Measurements from ENCODE around the gene PVALEF.

DNA sequence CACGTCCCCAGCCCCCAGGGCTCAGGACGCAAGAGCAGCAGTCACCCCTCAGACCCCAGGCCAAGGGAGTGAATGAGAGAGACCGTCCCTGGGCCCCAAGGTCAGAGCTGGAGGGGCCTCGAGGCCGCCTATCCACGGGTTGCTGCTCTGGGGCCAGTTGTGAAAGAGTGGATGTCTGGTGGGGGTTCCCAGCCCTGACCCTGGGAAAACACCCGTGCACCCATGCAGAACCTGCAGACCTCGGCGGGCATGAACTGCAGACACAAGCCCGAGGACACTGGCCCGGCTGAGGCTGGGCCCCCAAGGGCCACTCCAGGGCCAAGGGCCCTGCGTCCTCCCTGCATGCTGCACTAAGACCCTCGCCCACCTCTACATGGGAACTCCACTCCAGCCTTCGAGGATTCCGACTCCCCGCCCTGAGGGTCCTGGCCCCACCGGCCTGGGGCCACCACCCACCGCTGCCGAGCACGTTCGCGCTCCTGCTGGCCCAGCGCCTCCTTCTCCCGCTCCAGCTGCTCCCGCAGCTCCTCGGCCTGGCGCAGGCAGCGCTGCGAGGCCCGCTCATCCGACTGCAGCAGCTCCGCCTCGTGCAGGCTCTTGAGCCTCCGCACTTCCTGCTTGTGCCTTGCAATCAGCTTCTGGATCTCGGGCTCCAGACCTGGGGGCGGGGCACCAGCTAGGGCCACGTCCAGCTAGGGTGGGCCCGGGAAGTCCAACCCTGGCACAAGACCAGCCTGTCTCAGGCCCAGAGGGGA is 28.3 kb downstream of the PVALEF start:
- TF ChIP-seq, protein P1, sequence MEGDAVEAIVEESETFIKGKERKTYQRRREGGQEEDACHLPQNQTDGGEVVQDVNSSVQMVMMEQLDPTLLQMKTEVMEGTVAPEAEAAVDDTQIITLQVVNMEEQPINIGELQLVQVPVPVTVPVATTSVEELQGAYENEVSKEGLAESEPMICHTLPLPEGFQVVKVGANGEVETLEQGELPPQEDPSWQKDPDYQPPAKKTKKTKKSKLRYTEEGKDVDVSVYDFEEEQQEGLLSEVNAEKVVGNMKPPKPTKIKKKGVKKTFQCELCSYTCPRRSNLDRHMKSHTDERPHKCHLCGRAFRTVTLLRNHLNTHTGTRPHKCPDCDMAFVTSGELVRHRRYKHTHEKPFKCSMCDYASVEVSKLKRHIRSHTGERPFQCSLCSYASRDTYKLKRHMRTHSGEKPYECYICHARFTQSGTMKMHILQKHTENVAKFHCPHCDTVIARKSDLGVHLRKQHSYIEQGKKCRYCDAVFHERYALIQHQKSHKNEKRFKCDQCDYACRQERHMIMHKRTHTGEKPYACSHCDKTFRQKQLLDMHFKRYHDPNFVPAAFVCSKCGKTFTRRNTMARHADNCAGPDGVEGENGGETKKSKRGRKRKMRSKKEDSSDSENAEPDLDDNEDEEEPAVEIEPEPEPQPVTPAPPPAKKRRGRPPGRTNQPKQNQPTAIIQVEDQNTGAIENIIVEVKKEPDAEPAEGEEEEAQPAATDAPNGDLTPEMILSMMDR (IDR thresholded peaks at IDR 0.05; ENCODE audit: insufficient read depth, low read length): no peak
- TF ChIP-seq POLR2AphosphoS5 (IDR thresholded peaks at IDR 0.05; ENCODE audit: low read depth): no peak
- TF ChIP-seq, protein P2, sequence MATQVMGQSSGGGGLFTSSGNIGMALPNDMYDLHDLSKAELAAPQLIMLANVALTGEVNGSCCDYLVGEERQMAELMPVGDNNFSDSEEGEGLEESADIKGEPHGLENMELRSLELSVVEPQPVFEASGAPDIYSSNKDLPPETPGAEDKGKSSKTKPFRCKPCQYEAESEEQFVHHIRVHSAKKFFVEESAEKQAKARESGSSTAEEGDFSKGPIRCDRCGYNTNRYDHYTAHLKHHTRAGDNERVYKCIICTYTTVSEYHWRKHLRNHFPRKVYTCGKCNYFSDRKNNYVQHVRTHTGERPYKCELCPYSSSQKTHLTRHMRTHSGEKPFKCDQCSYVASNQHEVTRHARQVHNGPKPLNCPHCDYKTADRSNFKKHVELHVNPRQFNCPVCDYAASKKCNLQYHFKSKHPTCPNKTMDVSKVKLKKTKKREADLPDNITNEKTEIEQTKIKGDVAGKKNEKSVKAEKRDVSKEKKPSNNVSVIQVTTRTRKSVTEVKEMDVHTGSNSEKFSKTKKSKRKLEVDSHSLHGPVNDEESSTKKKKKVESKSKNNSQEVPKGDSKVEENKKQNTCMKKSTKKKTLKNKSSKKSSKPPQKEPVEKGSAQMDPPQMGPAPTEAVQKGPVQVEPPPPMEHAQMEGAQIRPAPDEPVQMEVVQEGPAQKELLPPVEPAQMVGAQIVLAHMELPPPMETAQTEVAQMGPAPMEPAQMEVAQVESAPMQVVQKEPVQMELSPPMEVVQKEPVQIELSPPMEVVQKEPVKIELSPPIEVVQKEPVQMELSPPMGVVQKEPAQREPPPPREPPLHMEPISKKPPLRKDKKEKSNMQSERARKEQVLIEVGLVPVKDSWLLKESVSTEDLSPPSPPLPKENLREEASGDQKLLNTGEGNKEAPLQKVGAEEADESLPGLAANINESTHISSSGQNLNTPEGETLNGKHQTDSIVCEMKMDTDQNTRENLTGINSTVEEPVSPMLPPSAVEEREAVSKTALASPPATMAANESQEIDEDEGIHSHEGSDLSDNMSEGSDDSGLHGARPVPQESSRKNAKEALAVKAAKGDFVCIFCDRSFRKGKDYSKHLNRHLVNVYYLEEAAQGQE (IDR thresholded peaks at IDR 0.05; ENCODE audit: insufficient replicate concordance, low read depth): no peak
- TF ChIP-seq GABPA (IDR thresholded peaks at IDR 0.05; ENCODE audit: low read depth): no peak
